ENCODE measurements around the gene TUNAR.

GRCh38 chr14:95833429-95833828, 43.2 kb upstream of the TUNAR start:
- TF ChIP-seq CTCF (IDR thresholded peaks at IDR 0.05 in 4 of 5, conservative IDR thresholded peaks at IDR 0.05 in 1 of 5) (no peak), POLR2A (IDR thresholded peaks at IDR 0.05) (no peak)

Data from gastrocnemius medialis (tissue), 4 donors.